ENCODE measurements around the gene IL3.

The IL3 gene

DNA sequence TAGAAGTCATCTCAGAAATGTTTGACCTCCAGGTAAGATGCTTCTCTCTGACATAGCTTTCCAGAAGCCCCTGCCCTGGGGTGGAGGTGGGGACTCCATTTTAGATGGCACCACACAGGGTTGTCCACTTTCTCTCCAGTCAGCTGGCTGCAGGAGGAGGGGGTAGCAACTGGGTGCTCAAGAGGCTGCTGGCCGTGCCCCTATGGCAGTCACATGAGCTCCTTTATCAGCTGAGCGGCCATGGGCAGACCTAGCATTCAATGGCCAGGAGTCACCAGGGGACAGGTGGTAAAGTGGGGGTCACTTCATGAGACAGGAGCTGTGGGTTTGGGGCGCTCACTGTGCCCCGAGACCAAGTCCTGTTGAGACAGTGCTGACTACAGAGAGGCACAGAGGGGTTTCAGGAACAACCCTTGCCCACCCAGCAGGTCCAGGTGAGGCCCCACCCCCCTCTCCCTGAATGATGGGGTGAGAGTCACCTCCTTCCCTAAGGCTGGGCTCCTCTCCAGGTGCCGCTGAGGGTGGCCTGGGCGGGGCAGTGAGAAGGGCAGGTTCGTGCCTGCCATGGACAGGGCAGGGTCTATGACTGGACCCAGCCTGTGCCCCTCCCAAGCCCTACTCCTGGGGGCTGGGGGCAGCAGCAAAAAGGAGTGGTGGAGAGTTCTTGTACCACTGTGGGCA is 13.8 kb downstream of the IL3 start:
- DNase-seq, result no peak

GRCh38 chr5:132074772-132075718 is 14.6 kb downstream of the IL3 start:
- no peak for DNase-seq

DNA sequence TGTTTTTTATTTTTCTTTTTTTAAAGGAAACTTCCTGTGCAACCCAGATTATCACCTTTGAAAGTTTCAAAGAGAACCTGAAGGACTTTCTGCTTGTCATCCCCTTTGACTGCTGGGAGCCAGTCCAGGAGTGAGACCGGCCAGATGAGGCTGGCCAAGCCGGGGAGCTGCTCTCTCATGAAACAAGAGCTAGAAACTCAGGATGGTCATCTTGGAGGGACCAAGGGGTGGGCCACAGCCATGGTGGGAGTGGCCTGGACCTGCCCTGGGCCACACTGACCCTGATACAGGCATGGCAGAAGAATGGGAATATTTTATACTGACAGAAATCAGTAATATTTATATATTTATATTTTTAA is 15.2 kb downstream of the IL3 start:
- DNase-seq, result no peak

GRCh38 chr5:132076202-132076830 is 15.9 kb downstream of the IL3 start:
- DNase-seq, result no peak

GRCh38 chr5:132076983-132077382 is 16.5 kb downstream of the IL3 start:
- DNase-seq, result no peak

- no peak for DNase-seq
Measured at GRCh38 chr5:132079081-132079480, 18.6 kb downstream of the IL3 start.

GRCh38 chr5:132079619-132080018 is 19.2 kb downstream of the IL3 start:
- no peak for DNase-seq

DNA sequence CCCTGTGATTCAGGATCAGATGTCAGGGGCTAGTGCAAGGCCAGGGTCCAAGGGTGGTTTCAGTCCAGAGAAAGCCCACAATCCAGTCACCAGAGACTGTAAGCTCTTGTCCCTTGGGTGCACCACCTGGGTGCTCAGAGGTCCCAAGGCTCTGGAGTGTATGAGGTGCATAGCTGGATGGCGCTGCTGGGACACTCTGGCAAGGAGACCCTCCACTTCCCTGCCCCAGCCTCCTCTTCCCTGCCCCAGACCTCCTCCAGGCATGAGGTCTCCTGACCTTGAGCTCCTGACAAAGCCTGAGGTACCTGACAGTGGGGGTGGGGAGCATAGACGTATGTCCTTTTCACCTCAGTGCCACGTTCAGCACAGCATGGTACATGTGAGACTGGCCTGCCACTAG is 20.1 kb downstream of the IL3 start:
- no peak for DNase-seq

DNA sequence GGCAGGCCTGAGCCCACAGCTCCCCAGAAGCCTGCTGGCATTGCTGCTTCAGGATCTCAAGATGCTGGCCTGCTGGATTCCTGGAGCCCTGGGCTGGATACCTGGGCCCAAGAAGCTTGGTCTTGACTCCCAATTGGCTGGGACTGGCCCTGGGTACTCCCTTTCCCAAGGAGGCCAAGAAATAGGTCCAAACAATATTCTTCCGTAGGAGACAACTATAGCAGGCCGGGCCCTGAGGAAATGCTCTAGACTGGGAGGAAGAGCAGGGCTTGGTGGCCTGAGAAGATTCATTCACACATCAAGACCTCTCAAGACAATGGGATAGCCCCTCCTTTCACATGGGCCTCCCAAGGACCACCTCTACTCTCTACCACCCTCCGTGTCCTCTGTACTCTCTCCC is 21.0 kb downstream of the IL3 start:
- DNase-seq, result no peak

GRCh38 chr5:132082329-132083023 is 22.0 kb downstream of the IL3 start:
- DNase-seq, result no peak

DNA sequence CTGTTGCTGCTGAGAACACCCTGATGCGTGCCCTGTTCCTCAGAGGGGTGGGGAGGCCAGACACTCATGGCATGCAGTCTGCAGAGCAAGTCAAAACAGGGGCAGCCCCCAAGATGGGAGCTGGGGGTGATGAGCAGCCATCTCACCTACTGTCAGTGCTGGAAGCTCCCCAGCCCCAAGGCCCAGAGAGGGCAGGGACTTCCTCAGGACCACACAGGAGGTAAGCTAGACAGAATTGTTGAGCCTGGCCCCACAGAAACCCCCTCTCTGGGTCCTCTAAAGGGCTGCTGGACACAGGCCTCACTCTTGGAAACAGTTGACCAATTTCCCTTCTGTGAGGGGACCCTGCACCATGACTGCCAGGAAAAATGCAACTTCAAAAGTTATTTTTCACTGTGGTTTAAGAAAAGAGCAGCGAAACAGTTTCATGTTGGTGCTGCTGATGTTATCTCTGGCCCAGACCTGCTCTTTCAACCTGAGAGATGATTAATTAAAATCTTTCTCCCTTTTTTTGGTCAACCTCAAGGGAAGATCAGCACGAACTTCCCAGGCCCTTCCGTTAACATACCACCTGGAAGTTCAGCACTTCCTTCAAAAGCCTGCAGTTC is 22.7 kb downstream of the IL3 start:
- no peak for DNase-seq

GRCh38 chr5:132085686-132086085 is 25.2 kb downstream of the IL3 start:
- no peak for DNase-seq

- DNase-seq, result no peak
Measured at GRCh38 chr5:132086277-132086794, 25.9 kb downstream of the IL3 start.

DNA sequence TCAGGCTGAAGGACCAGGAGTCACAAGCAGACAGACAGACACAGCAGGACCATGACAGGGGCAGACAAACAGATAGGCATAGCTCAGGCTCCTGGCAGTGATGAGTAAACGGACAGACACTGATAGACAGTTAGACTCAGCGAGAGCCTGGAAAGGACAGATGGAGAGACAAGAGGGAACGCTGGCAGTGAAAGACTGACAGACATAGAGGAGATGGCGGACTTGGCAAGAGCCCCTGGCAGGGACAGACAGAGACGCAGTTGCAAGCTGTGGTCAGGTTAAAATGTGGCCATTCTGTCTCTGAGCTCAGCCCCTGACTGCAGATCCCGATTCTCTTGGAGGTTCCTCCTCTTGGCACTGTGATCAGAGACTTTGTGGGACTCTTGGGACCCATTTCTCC is 26.7 kb downstream of the IL3 start:
- DNase-seq, result no peak

GRCh38 chr5:132087661-132088060 is 27.2 kb downstream of the IL3 start:
- DNase-seq, result no peak

DNA sequence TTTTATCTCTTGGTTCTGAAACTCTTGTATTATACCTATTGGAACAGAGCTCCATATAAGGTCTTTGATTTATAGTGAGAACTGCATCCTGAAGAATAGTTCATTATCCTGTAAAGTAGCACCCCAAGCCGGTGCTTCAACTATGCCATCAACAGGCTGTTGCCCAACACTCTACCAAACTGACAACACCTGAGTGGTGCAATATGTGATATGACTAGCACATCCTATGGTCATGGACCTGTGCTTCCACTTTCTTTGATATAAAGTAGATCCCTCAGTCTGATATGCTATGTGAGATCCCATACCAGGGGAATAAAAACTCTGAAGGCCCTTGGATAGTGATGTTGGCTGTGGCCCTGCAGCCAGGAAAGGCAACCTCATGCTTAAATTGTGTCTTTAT is 28.9 kb downstream of the IL3 start:
- no peak for DNase-seq

- DNase-seq, result no peak
Measured at GRCh38 chr5:132090107-132090506, 29.7 kb downstream of the IL3 start.

DNA sequence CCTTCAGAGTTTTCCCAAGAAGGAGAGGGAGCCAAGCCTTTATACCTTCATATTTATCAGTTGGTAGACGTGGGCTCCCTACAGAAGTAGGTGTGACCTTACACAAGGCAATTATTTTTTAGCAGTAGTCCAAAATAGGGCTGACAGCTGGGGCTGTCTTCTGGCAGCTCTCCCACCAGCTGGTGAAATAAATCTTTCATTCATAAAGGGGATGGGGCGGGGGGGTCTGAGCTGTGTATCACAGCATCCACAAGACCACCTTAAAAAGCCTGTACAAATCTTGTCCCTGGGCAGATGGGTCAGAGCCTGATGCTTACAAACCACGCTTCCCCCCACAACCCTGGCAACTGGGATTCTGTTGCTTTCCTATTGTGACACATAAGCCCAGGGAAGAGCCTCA is 32.8 kb downstream of the IL3 start:
- no peak for DNase-seq

- no peak for DNase-seq
Measured at GRCh38 chr5:132094393-132095076, 34.1 kb downstream of the IL3 start.

DNA sequence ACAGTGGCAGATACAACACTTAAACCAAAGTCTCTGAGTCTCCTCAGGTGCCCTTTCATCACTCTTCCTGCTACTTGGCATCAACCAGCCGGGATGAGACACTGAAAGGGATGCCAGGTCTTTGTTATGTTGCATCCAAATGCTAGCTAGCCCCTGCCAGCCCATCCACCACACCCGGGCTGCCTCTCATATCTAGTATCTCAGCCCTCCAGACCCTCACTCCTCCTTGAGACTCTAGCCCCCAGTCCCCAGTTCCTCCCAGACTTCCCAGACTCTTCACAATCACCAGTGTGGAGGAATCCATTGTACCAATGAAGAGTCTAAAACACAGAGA is 34.6 kb downstream of the IL3 start:
- DNase-seq, result no peak

DNA sequence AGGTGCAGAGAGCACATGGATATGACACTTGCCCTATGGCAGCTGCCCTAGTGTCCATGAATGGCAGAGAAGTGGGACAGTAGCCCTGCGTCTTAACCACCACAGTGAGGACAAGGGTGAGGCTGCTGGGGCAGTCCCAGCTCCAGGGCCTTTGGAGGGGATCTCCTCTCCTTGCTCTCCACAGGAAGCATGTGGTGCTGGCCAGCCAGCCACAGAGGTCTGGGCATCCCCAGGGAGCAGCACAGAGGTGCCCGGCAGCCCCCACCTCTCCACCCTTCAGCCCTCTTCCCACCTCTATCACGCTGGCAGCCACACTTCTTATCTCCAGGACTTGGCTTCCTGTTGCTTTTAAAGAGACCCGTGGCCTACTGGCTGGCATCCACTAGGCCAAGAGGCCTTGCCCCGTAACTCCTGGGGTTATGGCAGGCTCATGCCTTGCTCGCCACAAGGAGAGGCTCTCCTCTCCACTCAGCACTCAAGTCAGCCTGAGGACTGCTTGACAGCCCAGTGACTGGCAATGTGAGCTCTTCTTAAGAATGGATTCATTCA is 35.0 kb downstream of the IL3 start:
- DNase-seq, result no peak

DNA sequence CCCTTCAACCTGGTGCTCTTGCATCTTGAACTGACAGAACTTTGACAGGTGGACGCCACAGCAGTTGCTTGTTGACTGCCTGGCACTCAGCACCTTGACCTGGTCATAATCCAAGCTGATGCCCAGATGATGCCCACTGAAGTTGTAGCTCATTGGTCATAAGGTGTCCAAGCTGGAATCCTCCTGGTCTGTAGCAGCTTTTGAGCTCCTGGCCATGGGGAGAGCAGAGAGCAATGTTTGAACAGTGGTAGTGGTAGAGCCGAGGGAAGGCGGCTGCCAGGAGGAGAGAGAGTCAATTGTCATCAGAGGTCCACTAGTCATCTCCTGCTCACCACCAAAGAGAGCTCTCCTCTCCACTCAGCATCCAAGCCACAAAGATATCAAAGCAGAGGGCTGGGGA is 36.4 kb downstream of the IL3 start:
- DNase-seq, result no peak

All from activated effector memory CD4-positive, alpha-beta T cell treated with Interleukin-2 at 50 U/mL for 16 hours (primary cell).